ENCODE measurements around the gene PLEKHH3.

The PLEKHH3 gene, protein sequence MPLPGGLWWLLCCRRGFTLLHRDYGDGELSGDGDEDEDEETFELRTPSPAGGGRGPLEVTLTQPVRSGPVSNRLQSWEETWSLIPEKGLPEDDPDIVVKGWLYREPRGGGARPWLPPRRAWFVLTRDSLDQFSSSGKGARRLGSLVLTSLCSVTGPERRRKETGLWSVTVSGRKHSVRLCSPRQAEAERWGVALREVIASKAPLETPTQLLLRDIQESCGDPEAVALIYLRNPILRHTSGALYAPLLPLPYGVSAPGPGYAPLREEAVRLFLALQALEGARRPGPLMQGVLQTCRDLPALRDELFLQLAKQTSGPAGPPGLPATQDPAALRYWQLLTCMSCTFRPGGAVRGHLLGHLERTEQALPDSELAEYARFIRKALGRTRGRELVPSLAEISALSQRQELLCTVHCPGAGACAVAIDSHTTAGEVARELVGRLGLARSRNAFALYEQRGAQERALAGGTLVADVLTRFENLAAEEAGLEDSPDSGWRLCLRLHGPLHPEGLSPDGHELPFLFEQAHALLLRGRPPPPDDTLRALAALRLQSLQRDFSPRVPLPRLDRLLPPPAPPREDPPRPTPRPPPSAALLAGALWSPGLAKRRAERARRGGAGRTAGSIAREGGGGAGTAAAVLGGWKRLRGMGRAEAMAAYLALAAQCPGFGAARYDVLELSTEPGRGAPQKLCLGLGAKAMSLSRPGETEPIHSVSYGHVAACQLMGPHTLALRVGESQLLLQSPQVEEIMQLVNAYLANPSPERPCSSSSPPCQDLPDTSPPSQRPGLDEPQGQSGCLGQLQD

DNA sequence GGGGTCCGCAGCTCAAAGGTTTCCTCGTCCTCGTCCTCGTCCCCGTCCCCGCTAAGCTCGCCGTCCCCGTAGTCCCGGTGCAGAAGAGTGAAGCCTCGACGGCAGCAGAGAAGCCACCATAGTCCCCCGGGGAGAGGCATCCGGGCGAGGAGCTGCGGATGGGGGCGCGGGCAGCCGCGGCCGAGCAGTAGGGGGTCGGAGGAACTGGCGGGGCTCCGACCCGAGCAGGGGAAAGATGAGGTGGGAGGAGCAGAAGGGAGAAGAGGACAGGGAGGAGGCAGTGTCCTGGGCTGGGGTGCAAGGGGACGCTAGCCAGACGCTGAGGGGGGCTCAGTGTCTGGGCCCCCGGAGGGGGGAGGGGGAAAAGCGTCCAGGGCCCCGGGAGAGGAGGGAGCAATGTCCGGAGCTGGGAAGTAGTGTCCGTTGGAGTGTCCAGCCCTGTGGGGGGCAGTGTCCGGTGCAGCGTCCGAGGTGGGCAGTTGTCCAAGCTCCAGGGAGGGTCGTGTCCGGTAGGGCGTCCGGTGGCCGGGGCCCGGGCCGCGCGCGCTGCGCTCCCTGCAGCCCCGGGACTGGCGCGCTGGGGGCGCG is at the start of gene PLEKHH3:
TSS of gene PLEKHH3 (minus strand) at position 571 of the 588 bp plus-strand sequence. CDS start at position 140, 431 bp downstream.
- DNase-seq (ENCODE audit: low spot score), result no peak

DNA sequence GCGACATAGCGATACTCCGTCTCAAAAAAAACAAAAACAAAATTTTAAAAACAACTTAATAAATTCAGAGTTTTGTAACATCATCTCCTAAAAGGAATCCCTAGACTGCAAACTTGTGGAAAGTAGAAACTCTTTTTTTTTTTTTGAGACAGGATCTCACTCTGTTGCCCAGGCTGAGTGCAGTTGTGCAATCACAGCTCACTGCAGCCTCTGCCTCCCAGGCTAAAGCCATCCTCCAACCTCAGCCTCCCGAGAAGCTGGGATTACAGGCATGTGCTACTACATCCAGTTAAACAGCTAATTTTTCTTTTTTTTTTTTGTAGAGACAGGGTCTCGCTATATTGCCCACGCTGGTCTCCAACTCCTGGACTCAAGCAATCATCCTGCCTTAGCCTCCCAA is 48.3 kb upstream of the PLEKHH3 start:
- no peak for DNase-seq (ENCODE audit: low spot score)

DNA sequence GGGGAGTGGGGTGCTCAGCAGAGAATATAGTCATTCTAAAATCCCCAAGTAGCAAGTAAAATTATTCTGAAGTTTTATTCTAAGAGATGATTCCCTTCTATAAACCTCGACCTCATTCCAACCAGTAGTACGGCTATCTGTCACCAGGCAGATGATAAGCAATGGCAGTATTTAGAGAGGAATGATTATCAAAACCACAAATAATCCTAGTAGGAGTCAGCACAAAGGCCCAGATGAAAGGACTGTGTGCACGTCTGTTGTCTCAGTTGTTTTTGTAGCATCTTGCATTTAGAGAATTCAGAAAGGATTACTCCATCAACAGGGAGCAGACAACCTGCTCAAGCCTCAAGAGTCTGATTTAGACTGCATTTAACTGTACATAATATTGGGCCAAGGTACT is 46.8 kb upstream of the PLEKHH3 start:
- no peak for DNase-seq (ENCODE audit: low spot score)

DNA sequence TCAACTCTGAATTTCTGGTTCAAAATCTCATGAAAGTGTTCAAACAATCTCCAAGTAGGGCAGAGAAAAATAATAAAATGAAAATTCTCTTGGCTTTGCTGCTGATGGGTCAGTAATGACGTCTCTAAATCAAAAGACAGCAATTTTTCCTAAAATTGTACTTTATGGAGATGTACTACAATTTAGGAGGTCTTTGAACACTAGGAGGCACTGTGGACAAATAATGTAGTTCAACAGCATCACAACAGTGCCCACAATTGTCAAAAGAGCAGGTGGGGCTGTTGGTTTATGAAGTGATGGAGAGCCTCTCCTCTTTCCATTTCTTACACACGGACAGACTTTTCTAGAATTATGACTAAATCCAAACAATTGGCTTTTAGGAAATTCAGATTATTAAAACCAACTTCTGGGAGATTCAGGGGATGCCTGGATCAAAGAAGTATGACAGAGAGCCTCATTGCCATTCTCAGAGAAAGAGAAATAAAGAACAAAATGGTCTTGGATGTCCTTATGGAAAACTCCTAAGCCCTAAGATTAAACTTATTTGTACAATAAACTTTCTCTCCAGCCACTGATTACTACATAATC is 44.3 kb upstream of the PLEKHH3 start:
- no peak for DNase-seq (ENCODE audit: low spot score)

DNA sequence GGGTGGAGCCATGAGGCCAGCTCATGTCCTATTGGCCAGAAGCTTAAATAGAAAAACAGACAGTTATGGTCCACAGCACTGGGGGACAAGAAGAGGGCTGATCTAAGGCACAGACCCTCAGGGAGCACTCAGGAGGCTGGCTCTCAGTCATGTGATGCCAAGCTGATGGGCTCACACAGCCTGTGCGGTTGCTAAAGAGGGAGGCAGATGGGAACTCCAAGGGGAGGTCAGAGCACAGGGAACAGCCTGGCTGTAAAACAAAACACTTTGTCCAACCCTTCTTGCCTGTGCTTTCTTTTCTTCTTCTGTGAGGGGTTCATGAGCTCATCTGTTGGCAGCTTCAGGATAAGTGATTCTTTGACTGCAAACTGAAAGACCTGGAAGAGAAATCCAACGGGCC is 32.8 kb upstream of the PLEKHH3 start:
- no peak for DNase-seq (ENCODE audit: low spot score)

DNA sequence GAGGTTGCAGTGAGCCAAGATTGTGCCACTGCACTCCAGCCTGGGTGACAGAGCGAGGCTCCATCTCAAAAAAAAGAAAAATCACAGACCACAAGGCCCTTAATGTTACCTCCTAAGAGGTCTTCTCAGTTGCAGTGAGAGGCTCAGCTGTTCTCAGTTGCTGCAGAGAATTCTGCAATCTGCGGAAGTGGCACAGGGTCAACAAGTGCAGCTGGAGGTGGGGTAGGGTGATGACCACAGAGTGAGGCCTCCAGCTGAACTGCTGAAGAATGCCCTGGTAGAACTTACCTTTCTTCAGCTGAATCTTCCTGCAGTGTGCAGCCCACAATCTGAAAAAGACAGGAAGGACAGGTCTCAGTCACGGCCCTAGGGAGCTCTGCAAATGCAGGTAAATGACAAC is 31.8 kb upstream of the PLEKHH3 start:
- no peak for DNase-seq (ENCODE audit: low spot score)

DNA sequence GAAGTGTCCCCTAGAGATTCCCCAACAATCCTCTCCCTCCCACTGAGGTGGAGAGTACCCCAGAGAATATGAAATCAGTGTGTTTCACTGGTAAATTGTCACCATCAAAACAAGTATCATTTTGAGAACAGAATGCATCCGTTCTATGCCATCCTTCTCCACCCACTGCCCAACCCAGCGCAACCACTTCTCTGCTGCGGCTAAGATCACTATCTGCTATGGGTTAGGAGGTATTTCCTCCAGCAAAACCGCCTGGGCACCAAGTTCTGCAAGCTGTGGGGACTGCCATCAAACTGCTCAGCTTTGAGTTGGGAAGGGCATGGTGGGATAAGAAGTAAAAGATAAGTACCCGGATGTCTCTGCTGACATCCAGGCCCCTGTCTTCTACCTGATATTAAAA is 29.9 kb upstream of the PLEKHH3 start:
- no peak for DNase-seq (ENCODE audit: low spot score)

DNA sequence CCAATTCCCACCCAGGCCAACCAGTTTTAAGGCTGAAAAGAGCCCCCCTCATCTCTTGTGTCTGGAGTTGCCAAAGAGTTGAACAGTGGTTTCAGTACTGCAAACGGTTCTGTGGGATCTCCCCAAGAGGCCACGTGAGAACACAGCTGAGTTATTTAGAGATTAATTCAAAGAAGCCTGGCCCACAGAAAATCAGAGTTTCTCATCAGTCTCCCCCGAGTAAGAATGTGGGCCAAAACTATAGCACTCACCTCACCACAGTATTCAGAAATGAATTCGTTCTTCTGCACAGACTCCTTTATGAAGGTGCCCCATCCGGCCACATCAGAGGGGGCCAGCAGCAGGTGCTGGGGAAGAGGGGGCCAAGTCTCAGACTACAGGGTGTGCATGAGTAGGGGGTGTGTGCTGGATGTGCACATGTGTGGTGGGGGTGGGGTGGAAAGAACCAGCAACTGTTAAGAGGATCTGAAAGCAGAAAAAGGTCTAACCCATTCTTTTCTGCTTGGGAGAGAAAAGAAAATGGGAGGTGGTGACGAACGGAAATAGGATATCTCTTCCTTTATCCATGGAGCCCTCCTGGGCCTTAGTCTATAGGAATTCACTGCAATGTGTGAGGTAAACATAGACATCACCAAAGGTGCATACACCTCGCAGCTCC is 28.2 kb upstream of the PLEKHH3 start:
- DNase-seq (ENCODE audit: low spot score), result no peak

DNA sequence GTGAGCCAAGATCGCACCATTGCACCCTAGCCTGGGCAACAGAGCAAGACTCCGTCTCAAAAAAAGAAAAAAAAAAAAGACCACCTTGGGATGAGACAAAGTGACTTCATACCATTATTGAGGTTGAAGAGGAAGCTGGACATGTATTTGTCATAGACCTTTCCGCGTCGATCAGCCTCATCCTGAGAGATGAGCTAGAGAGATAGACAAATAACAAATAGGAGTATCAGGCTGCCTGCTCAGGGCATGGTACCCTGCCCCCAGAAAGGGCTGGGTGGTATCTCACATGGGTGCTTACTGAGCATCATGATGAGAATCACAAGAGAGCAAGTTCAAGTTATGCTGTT is 27.7 kb upstream of the PLEKHH3 start:
- no peak for DNase-seq (ENCODE audit: low spot score)

DNA sequence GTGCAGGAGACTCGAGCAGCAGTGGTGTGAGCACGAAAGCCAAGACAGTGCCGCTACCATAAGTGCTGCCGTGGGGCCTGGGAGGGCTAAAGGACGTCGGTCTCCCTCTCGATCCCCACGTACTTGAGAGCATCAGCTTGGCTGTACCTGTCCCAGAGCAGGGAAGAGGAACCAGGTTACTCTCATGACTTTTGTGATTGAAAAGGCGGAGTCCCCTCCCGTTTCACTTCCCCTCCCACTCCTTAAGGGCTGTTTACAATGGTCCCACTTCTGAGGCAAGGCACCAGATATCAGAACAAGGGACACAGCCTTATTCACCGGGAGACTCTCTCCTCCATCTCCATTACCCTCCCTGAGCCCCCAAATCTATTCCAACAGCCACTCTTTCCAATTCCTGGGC is 25.7 kb upstream of the PLEKHH3 start:
- no peak for DNase-seq (ENCODE audit: low spot score)

DNA sequence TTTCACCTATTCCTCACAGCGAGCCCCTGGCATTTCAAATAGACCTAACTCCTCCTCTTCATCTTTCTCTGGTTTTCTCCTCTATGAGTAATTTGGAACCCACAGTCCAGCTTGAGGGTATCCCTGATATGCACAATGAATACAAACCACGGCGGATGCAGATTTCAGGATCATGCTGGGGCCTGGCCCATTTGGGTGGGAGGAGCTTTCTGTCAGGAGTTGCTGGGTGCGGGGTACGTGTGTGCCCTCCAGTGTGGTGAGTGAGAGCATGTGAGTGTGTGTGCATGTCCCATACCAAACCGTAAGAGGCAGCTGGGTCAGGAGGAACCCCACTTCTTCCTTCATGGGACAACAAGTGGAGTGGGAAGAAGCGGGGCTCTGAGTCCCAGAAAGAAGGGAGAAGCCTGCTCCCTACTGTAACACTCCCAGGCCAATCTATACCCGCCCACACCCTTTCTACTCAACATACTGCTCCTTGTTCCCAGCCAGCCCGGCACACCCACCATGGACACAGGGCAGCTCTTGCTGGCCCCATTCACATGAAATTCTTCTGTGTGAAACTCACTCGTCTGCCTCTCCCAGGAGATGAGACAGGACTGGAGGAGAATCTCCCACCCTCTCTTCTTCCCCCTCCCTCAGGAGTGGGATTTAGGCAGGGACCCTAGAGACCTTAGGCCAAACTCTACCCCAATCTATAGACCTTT is 23.9 kb upstream of the PLEKHH3 start:
- no peak for DNase-seq (ENCODE audit: low spot score)

DNA sequence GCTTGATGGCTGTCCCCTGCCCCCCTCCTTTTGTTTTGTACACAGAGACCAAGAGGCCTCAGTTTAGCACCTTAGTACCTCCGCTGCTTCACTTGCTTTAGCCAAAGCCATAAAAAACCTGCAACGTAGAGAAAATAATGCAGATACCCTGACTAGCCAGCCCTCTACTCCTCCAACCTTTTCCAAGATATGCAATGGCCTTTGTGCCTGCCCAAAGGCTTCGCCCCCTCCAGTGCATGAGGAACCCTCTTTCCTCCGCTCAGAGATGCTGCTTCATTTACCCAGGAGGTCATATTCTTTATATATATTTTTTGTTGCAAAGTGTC is 22.6 kb upstream of the PLEKHH3 start:
- DNase-seq (ENCODE audit: low spot score), result no peak

DNA sequence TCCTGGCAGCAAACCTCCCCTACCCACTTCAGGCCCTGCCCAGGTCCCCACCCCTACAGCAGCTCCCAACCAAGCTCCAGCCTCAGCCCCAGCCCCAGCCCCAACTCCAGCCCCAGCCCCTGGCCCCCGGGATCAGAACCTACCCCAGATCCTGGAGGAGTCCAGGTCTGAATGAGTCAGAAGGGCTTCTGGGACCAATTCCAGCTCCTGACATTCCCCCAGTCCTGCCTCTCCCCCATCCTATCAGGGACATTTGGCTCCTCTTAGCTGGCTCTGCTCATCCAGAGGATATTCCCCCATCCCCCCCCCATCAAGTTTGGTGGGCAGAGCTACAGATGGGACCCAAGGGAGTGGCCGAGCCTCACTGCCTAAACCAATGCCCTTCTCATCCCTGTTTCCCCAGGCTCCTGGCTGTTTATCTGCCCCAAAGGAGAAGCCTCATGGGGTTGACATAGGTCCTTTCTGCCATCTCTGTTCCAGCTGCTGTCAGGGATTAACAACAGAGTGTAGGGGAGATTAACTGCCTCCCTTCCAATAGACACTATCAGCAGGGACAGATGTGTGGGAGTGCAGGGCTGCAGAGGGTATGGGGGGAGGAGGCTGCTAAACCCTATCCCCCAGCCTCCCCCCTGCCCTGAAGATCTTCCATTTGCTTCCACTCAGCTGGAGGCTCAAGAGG is 22.1 kb upstream of the PLEKHH3 start:
- peak; percentile 65 for DNase-seq (ENCODE audit: low spot score)

DNA sequence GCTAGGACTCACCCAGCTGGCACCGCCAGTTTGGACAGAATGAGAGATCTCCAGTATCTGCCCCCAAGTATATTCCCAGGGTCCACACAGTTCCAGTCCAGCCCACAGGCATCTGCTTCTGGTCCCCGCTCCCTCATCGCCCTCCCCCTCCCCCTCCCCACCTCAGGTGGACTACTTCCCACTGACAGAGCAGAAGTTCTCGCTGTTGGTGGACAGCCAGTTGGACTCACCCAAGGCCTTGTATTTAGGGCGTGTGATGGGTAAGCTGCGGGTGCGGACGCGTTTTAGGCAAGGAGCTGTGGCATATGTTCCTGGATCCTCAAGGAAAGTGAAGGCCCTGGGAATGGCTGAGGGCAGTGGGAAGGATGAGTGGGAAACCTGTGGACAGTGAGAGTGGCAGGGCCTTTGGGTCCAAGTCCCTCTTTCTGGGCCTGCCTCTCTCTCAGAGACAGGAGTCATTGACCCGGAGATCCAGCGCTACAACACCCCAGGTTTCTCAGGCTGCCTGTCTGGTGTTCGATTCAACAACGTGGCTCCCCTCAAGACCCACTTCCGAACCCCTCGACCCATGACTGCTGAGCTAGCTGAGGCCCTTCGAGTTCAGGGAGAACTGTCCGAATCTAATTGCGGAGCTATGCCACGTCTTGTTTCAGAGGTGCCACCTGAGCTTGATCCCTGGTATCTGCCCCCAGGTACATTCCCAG is 20.5 kb upstream of the PLEKHH3 start:
- no peak for DNase-seq (ENCODE audit: low spot score)

DNA sequence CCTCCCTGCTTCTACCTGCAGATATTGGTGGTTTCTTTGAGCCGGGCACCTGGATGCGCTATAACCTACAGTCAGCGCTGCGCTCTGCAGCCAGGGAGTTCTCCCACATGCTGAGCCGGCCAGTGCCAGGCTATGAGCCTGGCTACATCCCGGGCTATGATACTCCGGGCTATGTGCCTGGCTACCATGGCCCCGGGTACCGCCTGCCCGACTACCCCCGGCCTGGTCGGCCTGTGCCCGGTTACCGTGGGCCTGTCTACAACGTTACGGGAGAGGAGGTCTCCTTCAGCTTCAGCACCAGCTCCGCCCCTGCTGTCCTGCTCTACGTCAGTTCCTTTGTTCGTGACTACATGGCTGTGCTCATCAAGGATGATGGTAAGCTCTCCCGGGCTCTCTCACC is 18.7 kb upstream of the PLEKHH3 start:
- no peak for DNase-seq (ENCODE audit: low spot score)

DNA sequence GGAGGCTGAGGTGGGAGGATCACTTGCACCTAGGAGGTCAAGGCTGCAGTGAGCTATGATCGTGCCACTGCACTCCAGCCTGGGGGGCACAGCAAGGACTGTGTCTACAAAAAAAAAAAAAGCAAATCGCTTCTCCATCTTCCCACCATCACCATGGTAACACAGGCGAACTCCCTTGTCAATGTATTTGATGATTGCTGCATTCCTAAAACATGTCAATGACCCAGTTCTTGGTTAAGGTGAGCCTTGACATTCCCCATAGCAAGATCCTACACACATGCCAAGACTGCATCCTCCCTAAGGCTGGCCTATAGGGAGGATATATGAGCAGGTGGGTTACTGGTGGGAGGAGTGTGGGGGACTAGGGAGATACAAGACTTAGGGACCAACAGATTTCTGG is 17.7 kb upstream of the PLEKHH3 start:
- no peak for DNase-seq (ENCODE audit: low spot score)

DNA sequence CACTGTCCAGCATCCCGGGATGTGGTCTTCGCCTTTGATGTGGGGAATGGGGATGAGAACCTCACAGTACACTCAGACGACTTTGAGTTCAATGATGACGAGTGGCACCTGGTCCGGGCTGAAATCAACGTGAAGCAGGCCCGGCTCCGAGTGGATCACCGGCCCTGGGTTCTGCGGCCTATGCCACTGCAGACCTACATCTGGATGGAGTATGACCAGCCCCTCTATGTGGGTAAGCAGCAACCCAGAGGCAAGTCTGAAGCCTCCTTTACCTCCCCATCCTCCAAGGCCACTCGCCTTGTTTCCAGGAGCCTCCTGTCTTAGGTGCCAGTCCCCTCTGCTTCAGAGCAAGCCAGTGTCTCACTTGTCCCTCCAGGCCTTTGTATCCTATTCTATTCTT is 15.7 kb upstream of the PLEKHH3 start:
- no peak for DNase-seq (ENCODE audit: low spot score)

DNA sequence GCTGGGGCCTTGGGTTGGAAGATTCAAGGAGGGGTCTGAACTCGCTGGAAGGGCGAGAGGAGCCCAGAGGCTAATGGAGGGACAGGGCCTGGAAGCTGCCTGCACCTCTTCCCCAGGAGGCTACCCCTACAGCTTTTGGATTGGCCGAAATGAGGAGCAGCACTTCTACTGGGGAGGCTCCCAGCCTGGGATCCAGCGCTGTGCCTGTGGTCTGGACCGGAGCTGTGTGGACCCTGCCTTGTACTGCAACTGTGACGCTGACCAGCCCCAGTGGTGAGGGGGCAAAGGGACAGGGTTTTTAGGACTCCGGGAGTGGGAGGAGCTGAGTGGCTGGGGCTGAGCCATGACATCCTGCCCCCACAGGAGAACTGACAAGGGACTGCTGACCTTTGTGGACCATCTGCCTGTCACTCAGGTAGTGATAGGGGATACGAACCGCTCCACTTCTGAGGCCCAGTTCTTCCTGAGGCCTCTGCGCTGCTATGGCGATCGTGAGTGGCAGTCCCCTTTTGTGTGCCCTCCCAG is 14.3 kb upstream of the PLEKHH3 start:
- no peak for DNase-seq (ENCODE audit: low spot score)

DNA sequence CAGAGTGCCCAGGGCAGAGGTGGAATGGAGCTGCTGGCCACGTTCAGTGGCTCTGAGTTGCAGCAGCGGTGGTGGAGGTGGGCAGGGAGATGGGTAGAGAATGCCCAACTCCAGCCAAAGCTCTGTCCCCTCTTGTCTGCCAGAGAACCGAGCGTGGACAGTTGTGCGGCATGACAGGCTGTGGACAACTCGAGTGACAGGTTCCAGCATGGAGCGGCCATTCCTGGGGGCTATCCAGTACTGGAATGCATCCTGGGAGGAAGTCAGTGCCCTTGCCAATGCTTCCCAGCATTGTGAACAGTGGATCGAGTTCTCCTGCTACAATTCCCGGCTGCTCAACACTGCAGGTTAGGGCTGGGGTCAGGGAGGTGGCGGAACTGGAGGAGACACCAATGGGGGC is 13.8 kb upstream of the PLEKHH3 start:
- no peak for DNase-seq (ENCODE audit: low spot score)

DNA sequence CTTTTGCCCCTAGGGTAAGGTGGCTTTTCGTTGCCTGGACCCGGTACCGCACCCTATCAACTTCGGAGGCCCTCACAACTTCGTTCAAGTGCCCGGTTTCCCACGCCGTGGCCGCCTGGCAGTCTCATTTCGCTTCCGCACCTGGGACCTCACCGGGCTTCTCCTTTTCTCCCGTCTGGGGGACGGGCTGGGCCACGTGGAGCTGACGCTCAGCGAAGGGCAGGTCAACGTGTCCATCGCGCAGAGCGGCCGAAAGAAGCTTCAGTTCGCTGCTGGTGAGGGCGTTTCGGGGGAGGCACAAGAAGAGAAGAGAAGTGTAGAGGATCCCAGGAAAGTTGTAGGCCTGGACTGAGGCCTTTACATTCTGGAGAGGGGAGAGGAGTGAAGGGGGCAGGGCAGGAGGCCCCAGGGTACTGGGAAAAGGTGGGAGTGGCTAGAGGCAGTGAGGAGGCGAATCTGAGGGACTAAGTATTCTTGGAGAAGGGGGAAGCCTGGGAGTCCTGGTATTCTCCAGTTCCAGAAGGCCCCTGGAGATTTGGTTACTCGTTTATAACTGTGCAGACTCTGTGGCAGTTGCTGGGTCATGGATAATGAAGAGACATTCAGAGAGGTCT is 11.0 kb upstream of the PLEKHH3 start:
- DNase-seq (ENCODE audit: low spot score), result no peak

Measured in ecto neural progenitor cell (in vitro differentiated cells).